Left ventricle myocardium superior (tissue), 1 donor: ENCODE data around the gene KCNQ1. TPM values are rescaled to one million over a fixed set of nuclear protein-coding genes. Genes with fewer than 3 reads are reported as not detected.

Experiments
- ATAC-seq: fragments of 200-7000 bp; cut with Tn5 transposase; one replicate; pipeline ENCODE4 v1.9.1; 2020; ENCODE audit warnings: mild to moderate bottlenecking, moderate library complexity
- DNase-seq: peaks from one replicate; pipeline ENCODE4 v3.0.0-alpha.2; 2020
- intact Hi-C: fragments of 100-400 bp; cut with micrococcal nuclease; formaldehyde crosslinking; loops from one replicate; pipeline ENCODE4 v1.11.0; 2022
- total RNA-seq: library from RNA; stranded (reverse); fragmentation: NEBNext Ultra II Directional; extraction: Animal tissue kit (Norgen Biotek cat#: 25700); gene quantifications from one replicate; pipeline ENCODE4 v1.2.1, GENCODE V29; 2021
- donor health status: DM: no; HTN: yes; CAD: no; lungs with severe emphysema.

Gene KCNQ1
- total RNA-seq, 1 donor from 2014 or later: 49.7 TPM

DNA sequence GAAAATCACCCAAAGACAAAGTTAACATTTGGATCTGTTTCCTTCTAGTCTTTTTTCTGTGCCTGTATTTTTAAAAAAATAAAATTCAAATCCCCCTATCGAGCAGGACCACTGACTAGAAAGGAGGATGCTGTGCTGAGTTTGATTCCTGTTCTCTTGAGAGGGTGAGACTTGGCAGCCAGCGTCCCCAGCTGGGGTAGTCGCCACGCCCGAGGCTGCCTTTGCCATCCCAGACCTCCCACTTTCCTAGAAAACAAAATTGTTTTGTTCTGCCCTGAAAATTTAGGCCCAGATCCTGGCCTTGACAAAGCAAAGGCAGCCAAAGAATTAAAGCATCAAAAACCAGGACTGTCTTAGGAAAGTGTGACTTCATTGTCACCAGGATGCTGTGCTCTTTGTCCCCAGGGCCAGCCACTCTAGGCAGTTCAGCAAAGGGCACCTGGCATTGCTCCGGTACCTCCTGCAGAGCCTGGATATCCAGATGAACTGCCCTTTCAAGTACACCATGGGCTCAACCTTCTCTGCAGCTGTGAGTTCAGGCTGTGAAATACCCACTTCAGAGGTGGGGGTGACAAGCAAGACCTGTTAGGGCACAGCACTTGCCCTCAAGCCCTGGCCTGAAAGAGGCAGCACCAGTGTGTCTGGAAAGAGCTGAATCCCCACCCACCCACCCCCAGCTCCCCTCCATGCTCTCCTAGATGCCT, 210.4 kb downstream of the KCNQ1 start:
- ATAC-seq: no peak
- DNase-seq: no peak
- intact Hi-C loops: no loop called here

DNA sequence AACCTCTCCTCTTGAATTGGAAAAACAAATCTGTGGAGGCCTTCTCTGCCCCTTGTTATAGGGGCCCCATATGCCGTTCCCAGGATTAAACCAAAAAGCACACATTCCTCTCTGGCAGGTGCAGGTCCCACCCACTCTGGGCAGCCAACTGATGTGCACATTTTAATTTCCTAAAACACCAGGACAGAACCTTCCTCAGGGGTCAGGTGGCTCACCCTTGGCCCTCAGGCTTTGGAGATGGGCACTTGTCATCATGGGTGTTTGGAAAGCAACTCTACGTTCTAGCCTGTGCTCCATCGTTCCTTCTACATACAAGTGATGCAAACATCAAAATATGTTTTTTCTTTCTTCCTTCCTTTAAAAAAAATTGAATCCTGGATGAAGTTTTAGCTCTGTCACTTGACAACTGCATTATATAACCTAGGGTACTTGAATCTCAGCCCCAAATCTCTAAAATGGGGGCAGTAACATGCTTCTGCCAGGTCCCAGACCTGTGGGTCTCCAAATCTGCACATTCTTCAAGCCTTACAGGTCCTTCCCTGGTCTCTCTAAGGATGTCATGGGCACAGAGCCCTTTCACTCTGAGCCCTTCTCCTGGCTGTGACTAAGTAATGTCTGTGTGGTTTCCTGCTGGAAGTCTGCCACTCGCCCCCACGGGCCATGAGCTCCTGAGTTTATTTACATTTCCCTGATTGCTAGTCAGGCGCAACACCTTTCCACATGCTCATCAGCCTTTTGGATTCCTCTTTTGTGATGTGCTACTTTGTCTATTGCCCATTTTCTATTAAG, 211.2 kb downstream of the KCNQ1 start:
- intact Hi-C loops: no loop called here
- DNase-seq (no peak), ATAC-seq (no peak)

DNA sequence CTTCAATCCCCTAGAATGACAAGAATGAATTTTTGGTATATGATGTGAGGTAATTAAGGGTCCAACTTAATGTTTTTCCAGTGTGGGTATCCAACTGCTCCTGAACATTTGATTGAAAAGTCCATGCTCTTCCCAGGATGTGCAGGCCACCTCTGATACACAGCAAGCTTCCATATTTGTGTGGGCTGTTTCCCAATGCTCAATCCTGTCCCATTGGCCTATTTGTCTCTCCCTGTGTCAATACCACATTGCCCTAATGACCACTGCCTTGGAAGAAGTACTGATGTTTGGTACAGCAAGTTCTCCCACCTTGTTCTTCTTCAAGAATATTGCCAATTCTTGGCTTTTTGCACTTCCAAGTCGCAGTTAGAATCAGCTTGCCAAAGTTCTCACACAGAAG, 212.1 kb downstream of the KCNQ1 start:
- intact Hi-C loops: no loop called here
- ATAC-seq: no peak
- no peak for DNase-seq

DNA sequence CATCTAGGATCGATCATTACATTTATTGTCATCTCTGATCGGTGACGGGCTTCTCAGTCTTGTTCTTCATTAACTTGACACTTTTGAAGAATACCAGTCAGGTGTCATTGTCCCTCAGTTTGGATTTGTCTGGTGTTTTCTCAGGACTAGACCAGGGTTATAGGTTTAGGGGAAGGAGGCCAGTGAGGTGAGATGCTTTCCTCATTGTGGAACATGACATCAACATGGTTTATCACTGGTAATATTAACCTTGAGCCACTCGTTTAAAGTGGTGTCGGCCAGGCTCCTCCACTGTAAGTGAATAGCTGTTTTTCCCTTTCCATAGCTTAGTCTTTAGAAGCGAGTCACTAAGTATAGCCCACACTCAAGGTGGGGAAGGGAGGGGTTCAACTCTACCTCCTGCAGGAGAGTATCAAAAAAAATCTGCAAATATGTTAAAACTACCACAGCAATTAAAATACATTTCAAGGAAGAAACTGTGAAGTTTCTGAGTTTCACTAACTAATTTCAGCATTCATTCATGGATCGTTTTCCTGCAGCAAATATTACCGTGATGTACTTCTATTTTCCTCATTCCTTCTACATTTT, 213.0 kb downstream of the KCNQ1 start:
- ATAC-seq (peak; percentile 54), DNase-seq (no peak)
- intact Hi-C loops: no loop called here

DNA sequence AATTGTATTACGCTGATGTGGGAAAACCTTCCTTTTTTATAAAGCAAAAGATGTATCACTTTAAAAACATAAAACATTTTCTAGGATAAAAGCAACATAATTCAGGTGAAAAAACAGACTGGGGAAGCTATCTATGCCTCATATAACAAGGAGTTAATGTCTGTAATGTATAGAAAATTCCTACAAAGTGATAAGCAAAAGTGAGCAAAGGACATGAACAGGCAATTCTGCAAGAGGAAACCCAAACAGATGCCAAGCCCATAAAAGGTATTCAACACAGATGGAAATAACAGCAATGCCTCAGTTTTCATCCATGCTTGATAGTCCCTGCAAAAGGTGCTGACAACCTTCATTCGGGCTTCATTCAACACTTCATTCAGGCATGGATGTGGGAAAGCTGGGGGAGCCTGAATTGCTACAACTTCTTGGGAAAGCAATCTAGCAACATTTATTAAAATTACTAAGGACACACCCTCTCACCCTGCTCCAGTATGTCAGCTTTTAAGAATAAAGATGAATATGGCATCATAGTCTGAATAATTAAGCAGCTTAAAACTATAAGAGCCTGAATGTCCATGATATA, 215.6 kb downstream of the KCNQ1 start:
- DNase-seq: no peak
- intact Hi-C loops: no loop called here
- no peak for ATAC-seq

DNA sequence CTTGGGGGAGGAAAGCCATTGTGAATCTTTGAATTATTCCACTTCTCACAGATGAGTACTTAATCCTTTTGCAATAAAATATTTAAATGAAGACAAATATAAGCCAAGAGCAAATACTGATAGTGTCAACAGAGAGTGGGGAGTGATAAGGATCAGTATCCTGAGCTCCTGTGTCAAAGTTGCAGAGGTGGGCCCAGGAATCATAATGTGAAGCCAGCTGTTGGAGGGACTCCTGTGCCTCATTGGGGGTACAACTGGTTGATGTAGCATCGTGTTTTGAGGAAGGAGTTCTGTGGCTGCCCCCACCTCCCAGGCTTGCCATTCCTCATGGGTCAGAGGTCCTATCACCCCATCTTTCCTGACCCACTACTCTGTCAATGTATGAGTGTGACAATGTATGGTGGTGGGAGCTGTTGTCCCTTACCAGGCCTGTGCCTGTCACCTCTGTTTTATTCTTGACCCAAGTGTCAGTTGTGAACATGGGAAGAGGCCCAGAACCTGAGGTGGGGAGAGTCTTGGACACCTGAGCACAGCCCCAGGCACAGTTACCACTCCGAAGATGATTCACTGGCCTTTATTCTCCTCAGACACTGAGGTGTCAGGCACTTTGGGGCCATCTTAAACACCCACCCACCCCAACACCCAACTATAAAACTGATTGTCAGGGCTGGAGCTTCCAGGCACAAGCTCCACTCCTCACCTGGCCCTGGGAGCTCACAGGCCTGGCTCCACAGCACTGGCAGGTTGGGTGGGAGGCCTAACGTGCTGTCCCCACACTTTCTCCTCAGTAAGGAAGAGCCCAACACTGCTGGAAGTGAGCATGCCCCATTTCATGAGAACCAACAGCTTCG, 216.6 kb downstream of the KCNQ1 start:
- intact Hi-C loops: no loop called here
- ATAC-seq: no peak
- no peak for DNase-seq

DNA sequence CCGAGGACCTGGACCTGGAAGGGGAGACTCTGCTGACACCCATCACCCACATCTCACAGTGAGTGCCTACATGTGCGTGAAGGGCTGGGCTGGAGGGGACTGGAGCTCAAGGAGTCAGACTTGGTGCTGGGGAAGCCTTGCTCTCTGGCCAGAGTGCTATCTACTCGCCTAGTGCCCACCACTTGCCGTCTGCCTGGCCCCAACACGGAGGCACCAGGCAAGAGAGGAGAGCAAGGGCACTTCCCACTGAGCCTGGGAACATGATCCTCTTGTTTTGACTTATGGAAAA, 217.2 kb downstream of the KCNQ1 start:
- intact Hi-C loops: no loop called here
- DNase-seq (no peak), ATAC-seq (no peak)

DNA sequence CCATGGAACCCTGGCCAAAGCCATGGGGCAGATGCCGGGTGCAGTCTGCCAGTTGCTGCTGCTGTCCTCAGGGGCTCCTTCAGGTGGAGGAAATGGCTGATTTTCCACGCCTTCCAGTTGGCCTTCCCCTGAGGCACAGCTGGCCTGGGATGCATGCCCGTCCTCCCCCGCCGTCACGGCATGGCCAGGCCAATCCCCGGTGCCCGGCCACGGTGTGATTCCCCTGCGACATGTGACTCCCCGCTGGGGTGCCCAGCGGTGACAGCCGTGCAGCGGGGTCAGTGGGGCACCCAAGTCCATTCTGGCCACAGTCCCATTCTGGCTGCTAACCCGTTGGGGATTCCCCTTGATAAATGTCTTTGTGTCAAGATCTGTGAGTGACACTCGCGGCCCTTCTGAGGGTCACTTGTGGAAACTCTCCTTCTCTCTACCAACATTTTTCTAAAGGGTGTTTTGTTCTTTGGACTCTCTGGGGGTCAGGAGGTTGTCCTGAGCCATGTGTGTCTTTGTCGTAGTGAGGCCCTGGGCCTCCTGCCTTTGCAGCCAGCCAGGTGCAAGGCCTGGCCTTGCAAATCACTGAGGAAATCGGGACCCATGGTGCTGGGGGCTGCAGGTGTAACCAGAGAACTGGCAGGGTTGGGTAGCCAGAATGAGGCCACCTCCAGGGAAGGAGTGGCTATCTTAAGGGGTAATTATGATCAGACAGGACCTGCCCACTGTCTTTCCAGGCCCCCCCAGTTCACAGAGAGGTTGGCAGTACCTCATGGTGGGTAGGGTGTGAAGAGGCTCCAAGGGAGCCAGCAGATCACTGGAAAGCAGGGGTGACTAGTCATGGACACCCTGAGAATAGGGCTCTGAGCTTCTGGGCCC, 217.9 kb downstream of the KCNQ1 start:
- no peak for ATAC-seq
- DNase-seq: no peak
- intact Hi-C loops: no loop called here

DNA sequence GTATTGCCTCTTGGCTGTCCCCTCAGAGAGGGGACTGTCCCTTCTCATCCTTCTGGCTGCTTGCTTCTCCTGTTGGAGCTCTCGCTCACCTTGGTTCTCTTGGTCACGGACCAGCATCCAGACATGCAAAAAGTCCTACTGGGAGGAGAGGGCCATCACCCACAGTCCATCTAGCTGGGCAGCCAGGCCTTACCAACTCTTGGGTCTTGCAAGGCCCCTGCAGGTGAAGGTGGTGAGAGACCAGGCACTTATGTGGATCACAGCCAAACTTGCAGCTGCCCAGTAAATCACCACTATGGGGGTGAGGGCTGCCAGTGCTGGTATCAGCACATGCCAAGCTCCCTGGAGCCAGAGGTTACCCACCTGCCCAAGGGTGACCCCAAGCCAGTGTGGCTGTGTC, 218.7 kb downstream of the KCNQ1 start:
- DNase-seq: no peak
- no peak for ATAC-seq
- intact Hi-C loops: no loop called here

DNA sequence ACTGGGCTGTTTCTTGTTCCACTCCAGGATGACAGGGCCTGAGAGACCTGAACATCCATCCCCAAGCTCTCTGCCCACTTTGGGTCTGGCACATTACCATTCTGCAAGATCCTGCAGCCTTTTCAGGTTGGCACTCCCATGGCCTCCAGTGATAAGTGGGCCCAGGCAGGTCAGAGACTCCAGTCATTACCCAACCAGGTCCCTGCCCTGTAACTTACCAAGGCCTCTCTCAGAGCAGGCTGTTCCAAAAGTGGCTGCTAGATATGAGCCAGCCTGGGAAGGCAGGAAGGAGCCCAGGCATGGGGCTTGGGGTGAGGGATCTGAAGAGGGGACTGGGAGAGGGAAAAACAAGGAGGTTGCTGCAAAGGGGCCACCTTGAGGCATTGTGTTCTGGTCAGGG, 219.1 kb downstream of the KCNQ1 start:
- no peak for ATAC-seq
- intact Hi-C loops: no loop called here
- DNase-seq: no peak

DNA sequence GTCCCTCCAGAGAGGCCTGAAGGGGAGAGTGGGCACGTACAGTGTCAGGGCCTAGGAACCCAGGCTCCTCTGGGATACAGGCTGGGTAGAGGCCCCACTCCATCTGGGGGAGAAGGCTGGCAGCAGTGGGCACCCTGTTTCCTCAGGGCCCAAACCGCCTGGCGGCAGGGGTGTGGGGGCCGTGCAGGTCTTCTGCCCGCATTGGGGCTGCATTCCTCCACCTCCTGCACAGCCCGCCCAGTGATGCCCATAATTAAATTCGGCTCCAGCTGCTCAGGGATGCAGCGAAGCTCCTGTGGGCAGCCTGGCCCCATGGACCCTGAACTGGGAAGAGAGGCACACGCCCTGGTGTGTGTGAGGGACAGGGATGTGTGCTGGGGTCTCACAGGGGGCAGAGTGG, 219.6 kb downstream of the KCNQ1 start:
- no peak for DNase-seq
- intact Hi-C loops: no loop called here
- ATAC-seq: no peak

DNA sequence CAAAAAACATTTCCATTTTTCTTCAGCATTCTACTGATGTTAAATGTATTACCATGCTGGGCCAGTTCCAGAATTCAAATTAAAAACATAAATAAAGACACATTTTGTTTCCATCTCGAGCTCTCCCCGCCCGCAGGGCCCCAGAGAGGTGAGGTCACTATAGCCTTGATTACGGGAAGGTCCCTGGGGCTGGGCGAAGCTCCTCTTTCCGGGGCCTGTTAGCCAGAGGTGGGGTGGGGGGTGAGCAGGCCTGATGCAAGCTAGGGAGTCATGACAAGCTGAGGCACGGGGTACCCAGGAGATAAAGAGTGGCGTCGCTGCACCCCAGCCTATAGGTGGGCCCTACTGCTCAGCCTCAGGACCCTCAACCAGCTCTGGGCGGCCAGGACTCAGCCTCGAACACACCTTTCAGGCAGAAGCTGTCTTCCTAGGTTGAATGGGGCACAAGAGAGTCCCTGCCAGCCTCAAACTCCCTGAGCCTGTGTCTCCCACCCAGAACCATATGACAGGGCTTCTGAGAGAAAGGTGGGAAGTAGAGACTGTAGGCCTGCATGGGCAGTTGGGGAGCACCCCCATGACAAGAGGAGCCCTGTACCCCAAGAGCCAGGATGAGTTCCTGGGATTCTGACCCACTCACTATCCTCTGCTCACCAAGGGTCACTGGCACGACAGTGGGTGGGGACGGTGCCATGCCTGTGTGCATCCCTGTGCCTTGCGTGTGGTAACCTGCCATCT, 220.2 kb downstream of the KCNQ1 start:
- DNase-seq: no peak
- intact Hi-C loops: no loop called here
- no peak for ATAC-seq

DNA sequence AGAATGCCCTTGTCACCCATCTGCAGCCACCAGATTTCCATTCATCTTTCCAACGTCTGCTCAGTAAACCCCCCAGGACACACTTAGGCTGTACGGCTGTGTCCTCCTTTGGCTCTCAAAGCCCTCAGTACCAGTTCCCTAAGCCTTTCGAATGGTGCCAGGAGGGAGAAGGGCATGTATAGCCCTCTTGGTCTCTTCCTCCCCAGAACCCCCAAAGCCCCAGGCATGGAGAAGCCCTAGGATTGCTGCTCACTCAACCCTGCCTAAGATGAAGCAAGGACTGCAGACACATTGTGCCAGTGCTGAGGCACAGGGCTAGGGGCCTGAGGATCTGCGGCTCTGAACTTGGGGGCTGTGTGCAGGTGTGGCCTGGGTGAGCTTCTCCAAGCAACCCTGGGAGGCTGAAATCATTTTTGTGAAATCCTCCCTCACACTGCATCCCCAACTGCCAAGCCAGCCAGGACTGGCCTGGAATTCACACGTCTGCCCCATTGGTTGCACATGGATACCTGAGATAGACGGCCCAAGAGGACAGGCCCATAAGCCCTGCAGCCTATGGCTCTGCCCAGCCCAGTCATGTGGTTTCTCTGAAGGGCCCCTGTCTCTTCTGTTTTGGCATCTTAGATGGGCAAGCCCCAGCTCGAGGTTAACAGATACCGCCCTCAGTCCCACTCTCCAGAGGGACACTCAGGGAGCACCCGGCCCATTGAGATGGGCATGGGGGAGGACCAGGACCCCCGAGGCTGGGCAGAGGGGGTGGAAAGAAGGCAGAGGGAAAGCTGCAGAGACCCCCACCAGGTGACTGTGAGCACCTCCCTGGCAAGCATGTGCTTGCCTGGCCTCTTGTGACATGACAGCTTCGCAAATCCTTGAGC, 221.0 kb downstream of the KCNQ1 start:
- DNase-seq (no peak), ATAC-seq (no peak)
- intact Hi-C loops: no loop called here

DNA sequence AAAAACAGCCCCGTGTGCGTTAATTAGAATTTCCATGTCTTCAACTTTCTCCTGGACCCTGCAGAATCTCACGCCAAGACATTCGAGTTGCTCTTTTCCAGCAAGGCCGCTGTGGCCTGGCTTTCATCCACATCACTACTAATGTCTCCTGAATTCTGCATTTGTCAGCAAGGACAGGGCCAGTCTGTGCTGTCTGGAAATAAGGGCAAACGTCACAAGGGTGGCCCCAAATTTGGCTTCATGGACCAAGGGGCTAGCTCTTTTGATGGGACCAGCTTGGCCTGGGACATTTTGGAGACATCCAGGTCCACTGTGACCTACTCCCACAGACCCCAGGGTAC, 221.6 kb downstream of the KCNQ1 start:
- ATAC-seq (peak; percentile 37), DNase-seq (no peak)
- intact Hi-C loops: no loop called here

DNA sequence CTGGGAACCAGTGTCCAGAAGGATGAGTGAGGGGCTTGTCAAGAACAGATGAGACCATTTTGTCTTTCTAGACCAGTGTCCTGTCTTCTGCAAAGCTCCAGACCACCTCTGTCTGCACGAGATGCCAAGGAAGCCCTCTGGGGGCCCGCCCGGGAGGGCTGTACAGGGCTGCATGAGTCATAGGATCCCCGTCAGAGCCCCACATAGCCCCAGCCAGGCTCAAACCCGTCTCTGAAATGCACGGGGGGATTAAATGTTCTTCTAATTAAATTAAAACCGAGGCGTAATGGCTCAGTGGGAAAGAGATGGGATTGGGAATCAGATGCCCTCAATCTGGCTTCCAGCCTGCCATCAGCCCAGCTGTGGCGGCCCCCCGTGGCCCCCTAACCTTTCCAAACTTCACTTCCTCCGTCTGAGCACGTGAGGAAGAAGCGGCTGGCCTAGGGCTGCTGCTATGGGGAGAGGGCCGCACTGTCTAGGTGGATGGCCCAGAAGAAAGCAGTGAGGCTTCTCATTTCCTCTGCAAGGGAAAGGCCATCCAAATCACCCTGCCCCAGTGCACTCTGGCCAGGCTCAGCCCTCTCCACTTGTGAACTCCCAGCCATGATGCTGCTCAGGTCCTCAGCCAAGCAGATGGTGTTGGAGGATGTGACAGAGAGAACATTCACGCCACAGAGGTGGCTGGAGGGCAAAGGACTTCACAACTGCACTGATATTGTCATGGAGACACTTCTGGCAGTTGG, 222.2 kb downstream of the KCNQ1 start:
- intact Hi-C loops: no loop called here
- DNase-seq (peak; percentile 57), ATAC-seq (peak; percentile 57)

DNA sequence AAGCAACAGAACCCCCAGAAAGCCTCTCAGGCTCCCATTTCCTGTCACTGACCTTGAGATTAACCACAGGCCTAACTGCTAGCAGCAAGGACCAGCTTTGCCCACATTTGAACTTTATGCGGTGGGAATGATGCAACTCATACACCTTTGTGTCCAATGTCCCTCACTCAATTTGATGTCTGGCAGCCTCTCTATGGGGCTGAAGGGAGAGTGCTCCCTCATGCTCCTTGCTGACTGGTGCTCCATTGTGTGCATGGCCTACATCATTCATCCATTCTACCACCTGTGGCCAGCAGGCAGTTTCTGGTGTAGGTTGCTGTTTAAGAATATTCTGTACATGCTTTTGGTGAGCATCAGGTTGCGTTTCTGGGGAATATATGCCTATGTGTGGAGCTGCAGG, 223.1 kb downstream of the KCNQ1 start:
- DNase-seq: no peak
- no peak for ATAC-seq
- intact Hi-C loops: no loop called here

DNA sequence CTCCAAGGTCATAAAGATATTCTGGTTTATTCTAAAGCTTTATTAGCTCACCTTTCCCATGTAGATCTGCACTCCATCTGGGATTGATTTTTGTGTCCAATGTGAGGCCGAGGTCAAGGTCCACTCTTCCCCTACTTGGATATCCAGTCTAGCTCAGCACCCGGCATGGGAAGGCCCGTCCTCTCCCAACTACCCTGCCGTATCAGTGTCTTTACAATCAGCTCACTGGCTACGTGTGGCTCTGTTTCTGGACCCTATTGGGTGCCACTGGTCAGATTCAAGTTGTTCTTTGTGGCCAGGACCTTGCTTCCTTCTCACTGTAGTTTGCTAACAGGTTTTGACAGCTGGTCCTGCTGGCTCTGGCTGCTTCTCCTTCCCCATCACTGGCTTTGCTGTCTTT, 224.1 kb downstream of the KCNQ1 start:
- no peak for ATAC-seq
- intact Hi-C loops: no loop called here
- no peak for DNase-seq
